DMS153 treated with DMSO at 0.1 percent for 48 hours (cell line): ENCODE data around the gene MCM9.
"Not testable (repeated sequence)": the region's sequence is repeated elsewhere in the genome, so short reads cannot be mapped to it uniquely, and the experiment has no call there.

Experiments used
- DNase-seq: peaks from one replicate; lab custom pipeline; 2025; ENCODE audit not compliant: unreplicated experiment; lab: John Stamatoyannopoulos, UW

MCM9 gene

GRCh38 chr6:118771253-118771652 lies 163.7 kb downstream of the MCM9 start:
- peak; percentile 27 for DNase-seq

DNA sequence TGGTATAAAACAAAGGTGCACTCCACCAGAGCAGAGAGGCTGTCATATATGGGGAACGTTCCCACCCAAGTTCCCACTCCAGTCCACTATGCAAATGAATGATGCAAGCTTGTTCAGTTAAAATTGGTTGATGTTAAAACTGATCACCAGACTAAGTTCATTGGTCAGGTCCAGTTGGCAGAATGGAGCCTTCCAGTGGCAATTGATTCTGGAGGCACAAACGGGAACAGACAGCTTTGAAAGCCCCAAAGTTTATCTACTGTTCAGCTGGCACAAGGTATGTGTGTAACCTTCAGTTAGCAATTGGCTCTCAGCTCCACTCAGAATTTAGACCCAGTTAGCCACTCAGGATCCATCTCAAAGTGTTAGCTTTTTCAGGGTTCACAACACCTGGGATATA lies 164.1 kb downstream of the MCM9 start:
- no peak for DNase-seq

DNA sequence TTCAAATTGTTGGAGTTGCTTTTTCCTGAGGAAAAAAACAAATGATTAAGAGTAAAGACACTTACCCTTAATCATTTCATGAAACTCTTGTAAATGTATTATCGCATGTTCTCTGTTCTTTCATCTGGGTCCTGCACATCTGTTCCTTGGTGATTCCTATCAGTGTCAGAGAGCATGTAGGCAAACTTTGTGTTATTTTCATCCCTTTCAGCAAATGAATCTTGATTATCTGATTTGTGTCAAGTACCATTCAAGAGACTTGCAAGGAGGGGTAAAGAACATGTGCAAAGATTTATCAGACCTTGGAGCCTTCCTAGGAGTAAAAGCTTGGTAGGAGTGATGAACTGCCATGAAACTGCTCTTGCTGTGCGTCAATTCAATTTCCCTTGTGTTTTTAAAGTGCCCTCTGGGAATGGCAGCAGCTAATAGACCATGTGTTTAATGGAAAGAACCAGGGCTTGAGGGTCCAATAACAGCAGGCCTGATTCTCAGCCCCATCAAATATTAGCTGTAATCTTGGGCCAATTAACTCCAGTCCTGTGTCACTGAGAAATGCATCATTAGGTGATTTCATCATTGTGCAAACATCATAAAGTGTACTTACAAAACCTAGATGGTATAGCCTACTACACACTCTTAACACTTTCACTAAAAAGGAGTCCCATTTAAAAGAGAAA lies 164.7 kb downstream of the MCM9 start:
- DNase-seq, result peak; percentile 52

DNA sequence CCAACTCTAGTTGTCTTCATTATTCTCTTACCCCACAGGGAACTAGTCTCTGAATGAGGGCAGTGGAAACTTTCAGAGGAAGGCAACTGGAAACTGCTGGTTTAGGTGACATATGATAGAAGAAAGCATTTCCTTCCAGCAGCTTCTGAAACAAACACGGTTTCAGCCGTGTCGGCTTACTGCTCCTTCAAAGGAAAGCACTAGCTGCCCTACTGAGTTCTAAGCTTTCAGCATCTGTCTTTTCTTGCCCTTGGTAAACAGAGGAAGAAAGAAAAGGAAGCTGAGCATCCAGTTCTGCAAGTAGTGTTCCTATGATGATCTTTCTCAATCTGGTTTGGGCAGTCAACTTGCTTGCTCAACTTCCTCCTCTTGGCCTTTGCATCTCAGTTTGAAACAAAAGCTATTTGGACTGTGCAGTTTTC lies 166.0 kb downstream of the MCM9 start:
- no peak for DNase-seq

DNA sequence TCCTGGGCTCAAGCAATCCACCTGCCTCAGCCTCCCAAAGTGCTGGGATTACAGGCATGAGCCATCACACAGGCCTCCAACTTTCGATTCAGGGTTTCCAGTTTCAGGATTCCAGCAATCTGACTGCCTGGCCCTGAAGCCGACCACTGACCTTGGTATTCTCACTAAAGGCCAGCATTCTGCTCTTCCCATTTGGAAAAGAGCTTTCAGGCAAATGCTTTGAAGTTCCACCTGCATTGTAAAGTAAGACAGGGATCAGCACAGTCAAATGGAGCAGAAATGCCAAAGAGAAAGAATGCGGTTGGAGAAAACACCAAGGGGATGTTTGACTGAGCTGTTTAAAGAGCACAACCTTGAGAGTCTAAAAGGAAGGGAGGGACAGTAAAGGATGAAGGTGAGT lies 166.5 kb downstream of the MCM9 start:
- DNase-seq, result no peak

DNA sequence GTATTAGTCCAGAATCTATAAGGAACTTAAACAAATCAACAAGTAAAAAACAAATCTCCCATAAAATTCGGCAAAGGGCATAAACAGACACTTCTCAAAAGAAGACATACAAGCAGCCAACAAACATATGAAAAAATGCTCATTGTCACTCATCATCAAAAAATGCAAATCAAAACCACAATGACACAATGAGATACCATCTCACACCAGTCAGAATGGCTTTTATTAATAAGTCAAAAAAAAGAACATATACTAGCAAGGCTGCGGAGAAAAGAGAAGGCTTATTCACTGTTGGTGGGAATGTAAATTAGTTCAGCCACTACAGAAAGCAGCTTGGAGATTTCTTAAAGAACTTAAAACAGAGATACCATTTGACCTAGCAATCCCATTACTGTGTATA lies 169.6 kb downstream of the MCM9 start:
- not testable (repeated sequence) for DNase-seq

GRCh38 chr6:118764766-118765165 lies 170.2 kb downstream of the MCM9 start:
- no peak for DNase-seq
